CD14-positive monocyte (primary cell): Measurements from ENCODE around the gene C12orf75. TPM values are rescaled to one million over a fixed set of nuclear protein-coding genes. Genes with fewer than 3 reads are reported as not detected.

Experiments used
- DNase-seq, 3 donors: peaks; one replicate each; pipeline ENCODE4 v3.0.0-alpha.2; 2011 to 2022
- H2AFZ ChIP-seq: 2 replicates; pipeline ENCODE4 v1.6.0; 2012; ENCODE audit warnings: mild to moderate bottlenecking, low read depth, low read length, inconsistent platforms; ENCODE audit not compliant: insufficient read depth, poor library complexity, severe bottlenecking
- H3K27ac ChIP-seq, 2 donors: 1 replicate in 1 of 2; 2 replicates in 1 of 2; pipeline ENCODE4 v1.5.1; 2012 to 2013; ENCODE audit warnings: low read length in 2 of 2, control low read depth in 1 of 2, inconsistent platforms in 1 of 2, low read depth in 1 of 2, mild to moderate bottlenecking in 1 of 2
- H3K27me3 ChIP-seq, 2 donors: one replicate each; pipeline versions ENCODE4 v1.6.0 to v1.6.1; 2011 to 2013; ENCODE audit warnings: low read length in 2 of 2; ENCODE audit not compliant: control insufficient read depth in 2 of 2, insufficient read depth in 2 of 2
- H3K36me3 ChIP-seq, 2 donors: replicated peaks in 1 of 2; 1 replicate in 1 of 2; 2 replicates in 1 of 2; pipeline versions ENCODE4 v1.5.1 to v1.6.1; 2012 to 2013; ENCODE audit warnings: low read length in 2 of 2, control low read depth in 1 of 2, inconsistent platforms in 1 of 2, mild to moderate bottlenecking in 1 of 2; ENCODE audit not compliant: insufficient read depth in 2 of 2, control insufficient read depth in 1 of 2
- H3K4me1 ChIP-seq, 2 donors: 1 replicate in 1 of 2; 2 replicates in 1 of 2; pipeline versions ENCODE4 v1.5.1 to v1.6.1; 2012 to 2013; ENCODE audit warnings: low read length in 2 of 2, control low read depth in 1 of 2, inconsistent platforms in 1 of 2, mild to moderate bottlenecking in 1 of 2, moderate library complexity in 1 of 2; ENCODE audit not compliant: insufficient read depth in 2 of 2, control insufficient read depth in 1 of 2
- H3K4me2 ChIP-seq: replicated peaks from 2 replicates; pipeline ENCODE3; 2012; ENCODE audit warnings: low read length, moderate library complexity, mild to moderate bottlenecking; ENCODE audit not compliant: poor library complexity, severe bottlenecking; ENCODE audit errors: extremely low read depth
- H3K4me3 ChIP-seq, 3 experiments: fragments of 200-600 bp in 1 of 3; sonication (generic) in 1 of 3; replicated peaks in 1 of 3; 1 replicate in 2 of 3; 2 replicates in 1 of 3; pipeline ENCODE4 v1.5.1; 2011 to 2013; ENCODE audit warnings: low read length in 3 of 3, mild to moderate bottlenecking in 3 of 3, control low read depth in 2 of 3, low read depth in 2 of 3, inconsistent platforms in 1 of 3, moderate library complexity in 1 of 3
- H3K79me2 ChIP-seq: 2 replicates; pipeline ENCODE4 v1.6.0; 2012; ENCODE audit warnings: mild to moderate bottlenecking, control low read depth, inconsistent platforms, low read length, moderate library complexity; ENCODE audit not compliant: insufficient read depth
- H3K9ac ChIP-seq: 2 replicates; pipeline ENCODE4 v1.6.0; 2017; ENCODE audit warnings: low read length, mild to moderate bottlenecking; ENCODE audit not compliant: insufficient read depth, poor library complexity, severe bottlenecking
- H3K9me3 ChIP-seq, 2 donors: replicated peaks in 1 of 2; 1 replicate in 1 of 2; 2 replicates in 1 of 2; pipeline versions ENCODE4 v1.5.1 to v1.6.1; 2012 to 2013; ENCODE audit warnings: low read length in 2 of 2, control low read depth in 1 of 2; ENCODE audit not compliant: control insufficient read depth in 1 of 2, insufficient read depth in 1 of 2
- H4K20me1 ChIP-seq: 2 replicates; pipeline ENCODE4 v1.6.0; 2012; ENCODE audit warnings: mild to moderate bottlenecking, low read length, control low read depth, moderate library complexity; ENCODE audit not compliant: insufficient read depth
- H3K27ac Mint-ChIP-seq, 7 donors: one replicate each; pipeline ENCODE4 v1.8.0; 2020; ENCODE audit warnings: mild to moderate bottlenecking in 7 of 7, mixed read lengths in 7 of 7, moderate library complexity in 6 of 7, inconsistent platforms in 2 of 7
- H3K27me3 Mint-ChIP-seq, 3 donors: one replicate each; pipeline ENCODE4 v1.8.0; 2021 to 2022; ENCODE audit warnings: low read depth in 3 of 3, mild to moderate bottlenecking in 3 of 3, mixed read lengths in 3 of 3, moderate library complexity in 3 of 3, inconsistent platforms in 1 of 3
- H3K36me3 Mint-ChIP-seq, 2 donors: one replicate each; pipeline ENCODE4 v1.8.0; 2020; ENCODE audit warnings: mixed read lengths in 2 of 2, inconsistent platforms in 1 of 2, mild to moderate bottlenecking in 1 of 2
- H3K4me1 Mint-ChIP-seq: one replicate; pipeline ENCODE4 v1.8.0; 2020; ENCODE audit warnings: mild to moderate bottlenecking, mixed read lengths
- H3K4me3 Mint-ChIP-seq, 2 donors: one replicate each; pipeline ENCODE4 v1.8.0; 2020; ENCODE audit warnings: mild to moderate bottlenecking in 2 of 2, mixed read lengths in 2 of 2, moderate library complexity in 1 of 2
- H3K9me3 Mint-ChIP-seq, 7 donors: one replicate each; pipeline ENCODE4 v1.8.0; 2020 to 2022; ENCODE audit warnings: mixed read lengths in 7 of 7, mild to moderate bottlenecking in 6 of 7, moderate library complexity in 6 of 7, inconsistent platforms in 2 of 7
- WGBS: methylation state at CpG from one replicate; pipeline ENCODE4 v1.1.5; 2013; ENCODE audit warnings: missing lambda C conversion rate; ENCODE audit not compliant: insufficient coverage; 5-methylcytosine and 5-hydroxymethylcytosine counted together
- intact Hi-C, 2 donors: fragments of 100-400 bp; cut with micrococcal nuclease; formaldehyde crosslinking; loops; one replicate each; pipeline versions ENCODE4 v1.15.0 to v1.15.1; 2023
- polyA plus RNA-seq, 3 donors: library from polyadenylated mRNA; depleted of rRNA in 1 of 3; unstranded in 2 of 3; stranded (reverse) in 1 of 3; fragments of 300-500 nt in 2 of 3; fragments of >200 nt in 1 of 3; fragmentation: Illumina TruSeq in 2 of 3; gene quantifications; 1 replicate in 2 of 3; 2 replicates in 1 of 3; pipeline ENCODE4 v1.2.3, GENCODE V29; 2012 to 2021
- TF ChIP-seq, protein P1 (sequence below): fragments of 200-600 bp; IDR thresholded peaks from one replicate; pipeline ENCODE4 v1.8.0; 2022; ENCODE audit warnings: antibody characterized with exemption, mild to moderate bottlenecking

The C12orf75 gene
- polyA plus RNA-seq, 3 donors = 0.45 to 0.73 (median 0.73) TPM

DNA sequence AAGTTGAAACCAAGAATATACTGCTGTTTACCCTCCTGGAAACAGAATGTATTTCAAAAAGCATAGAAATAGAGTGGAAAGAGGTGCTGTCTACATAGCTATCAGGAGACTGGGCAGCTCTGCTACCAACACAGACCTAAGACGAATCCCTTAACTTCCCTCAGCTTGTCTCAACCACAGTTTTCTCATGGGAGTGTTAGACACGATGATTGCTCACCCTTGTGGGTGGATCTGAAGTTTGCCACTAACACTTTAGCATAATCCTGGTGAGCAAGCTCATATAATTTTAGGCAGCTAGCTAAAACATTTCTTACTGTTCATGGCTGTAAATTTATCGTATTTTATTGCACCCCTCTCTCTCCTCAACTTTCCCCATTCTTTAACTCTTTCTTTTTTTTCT is 38.5 kb downstream of the C12orf75 start:
- H3K4me1 Mint-ChIP-seq = no peaks in the 10 kb centered on the region
- TF ChIP-seq, protein P1, sequence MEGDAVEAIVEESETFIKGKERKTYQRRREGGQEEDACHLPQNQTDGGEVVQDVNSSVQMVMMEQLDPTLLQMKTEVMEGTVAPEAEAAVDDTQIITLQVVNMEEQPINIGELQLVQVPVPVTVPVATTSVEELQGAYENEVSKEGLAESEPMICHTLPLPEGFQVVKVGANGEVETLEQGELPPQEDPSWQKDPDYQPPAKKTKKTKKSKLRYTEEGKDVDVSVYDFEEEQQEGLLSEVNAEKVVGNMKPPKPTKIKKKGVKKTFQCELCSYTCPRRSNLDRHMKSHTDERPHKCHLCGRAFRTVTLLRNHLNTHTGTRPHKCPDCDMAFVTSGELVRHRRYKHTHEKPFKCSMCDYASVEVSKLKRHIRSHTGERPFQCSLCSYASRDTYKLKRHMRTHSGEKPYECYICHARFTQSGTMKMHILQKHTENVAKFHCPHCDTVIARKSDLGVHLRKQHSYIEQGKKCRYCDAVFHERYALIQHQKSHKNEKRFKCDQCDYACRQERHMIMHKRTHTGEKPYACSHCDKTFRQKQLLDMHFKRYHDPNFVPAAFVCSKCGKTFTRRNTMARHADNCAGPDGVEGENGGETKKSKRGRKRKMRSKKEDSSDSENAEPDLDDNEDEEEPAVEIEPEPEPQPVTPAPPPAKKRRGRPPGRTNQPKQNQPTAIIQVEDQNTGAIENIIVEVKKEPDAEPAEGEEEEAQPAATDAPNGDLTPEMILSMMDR = no peak

GRCh38 chr12:105374303-105374702 is 43.8 kb downstream of the C12orf75 start:
- Histone ChIP-seq H3K4me1 (no peaks in the 10 kb centered on the region), H3K27ac (no peak overlapping the region), H3K4me3 (no peak overlapping the region), H3K79me2 (no peaks in the 10 kb centered on the region), H3K27me3 (no peaks in the 10 kb centered on the region), H3K9me3 (no peaks in the 10 kb centered on the region), H2AFZ (no peak overlapping the region), H3K36me3 (no peaks in the 10 kb centered on the region), H3K9ac (no peak overlapping the region), H4K20me1 (no peaks in the 10 kb centered on the region), H3K4me2 (no peak overlapping the region)
- H3K9me3 Mint-ChIP-seq = no peaks in the 10 kb centered on the region
- no peaks in the 10 kb centered on the region for H3K27me3 Mint-ChIP-seq
- no peak overlapping the region for H3K4me3 Mint-ChIP-seq
- no peaks in the 10 kb centered on the region for H3K36me3 Mint-ChIP-seq
- WGBS = no CpG with 5 or more reads among the region's 1 CpG
- intact Hi-C loops = no loop called here
- H3K27ac Mint-ChIP-seq = no peak overlapping the region
- no peak for DNase-seq
- TF ChIP-seq, protein P1 = no peak
- H3K4me1 Mint-ChIP-seq = no peaks in the 10 kb centered on the region

More for the DNA sequence above, 38.5 kb downstream of the C12orf75 start:
- H3K9me3 ChIP-seq = no peaks in the 10 kb centered on the region
- no peak overlapping the region for H3K27ac ChIP-seq
- no peak overlapping the region for H3K4me3 ChIP-seq
- no peak overlapping the region for H2AFZ ChIP-seq
- no peaks in the 10 kb centered on the region for H4K20me1 ChIP-seq
- no peak overlapping the region for H3K9ac ChIP-seq
- H3K79me2 ChIP-seq = no peaks in the 10 kb centered on the region
- no peaks in the 10 kb centered on the region for H3K36me3 ChIP-seq
- H3K4me2 ChIP-seq = no peak overlapping the region
- Mint-ChIP-seq H3K27ac (no peak overlapping the region), H3K4me3 (no peak overlapping the region), H3K27me3 (peaks cover 0 to 2% (median 2%) of the 10 kb centered on the region in 3 donors), H3K9me3 (no peaks in the 10 kb centered on the region), H3K36me3 (no peaks in the 10 kb centered on the region)
- intact Hi-C loops = no loop called here
- no peaks in the 10 kb centered on the region for H3K4me1 ChIP-seq
- no peaks in the 10 kb centered on the region for H3K27me3 ChIP-seq
- WGBS = no CpG with 5 or more reads among the region's 3 CpGs
- DNase-seq = no peak
